Thoracic aorta (tissue), 2 donors: ENCODE measurements around the gene DPYD. TPM values are rescaled to one million over a fixed set of nuclear protein-coding genes. Genes with fewer than 3 reads are reported as not detected.

Experiments used
- ATAC-seq: fragments of 150-250 bp; one replicate; pipeline ENCODE4 v1.8.0; 2017; ENCODE audit warnings: low read depth; ENCODE audit not compliant: insufficient number of reproducible peaks, low FRiP score
- DNase-seq: peaks from one replicate; pipeline ENCODE4 v3.0.0-alpha.2; 2020; ENCODE audit warnings: low spot score
- H3K27ac ChIP-seq, 2 donors: fragments of 200-600 bp; sonication (generic); 1 replicate in 1 of 2; 2 replicates in 1 of 2; pipeline ENCODE4 v1.5.1; 2016; ENCODE audit warnings: mild to moderate bottlenecking in 2 of 2, moderate library complexity in 2 of 2
- H3K27me3 ChIP-seq: fragments of 200-600 bp; sonication (generic); replicated peaks from 2 replicates; pipeline ENCODE4 v1.6.0; 2016; ENCODE audit warnings: mild to moderate bottlenecking; ENCODE audit not compliant: insufficient read depth
- H3K36me3 ChIP-seq: fragments of 200-600 bp; sonication (generic); one replicate; pipeline ENCODE4 v1.5.1; 2016
- H3K4me1 ChIP-seq, 2 donors: fragments of 200-600 bp; sonication (generic); 1 replicate in 1 of 2; 2 replicates in 1 of 2; pipeline versions ENCODE4 v1.5.1 to v1.6.0; 2016; ENCODE audit warnings: low read depth in 2 of 2, mild to moderate bottlenecking in 1 of 2; ENCODE audit not compliant: control insufficient read depth in 1 of 2
- H3K4me3 ChIP-seq: fragments of 200-600 bp; sonication (generic); 2 replicates; pipeline ENCODE4 v1.5.1; 2016; ENCODE audit warnings: mild to moderate bottlenecking
- H3K9me3 ChIP-seq: fragments of 200-600 bp; sonication (generic); 2 replicates; pipeline ENCODE4 v1.5.1; 2016
- total RNA-seq, 2 donors: library from RNA; depleted of rRNA; stranded (reverse); fragments of >200 nt; gene quantifications; one replicate each; pipeline versions ENCODE4 v1.1.0 to v1.2.3, GENCODE V29; 2016
- TF ChIP-seq, protein P1 (sequence below): fragments of 200-600 bp; sonication (generic); IDR thresholded peaks from one replicate; pipeline ENCODE4 v1.5.1; 2019; ENCODE audit warnings: antibody characterized with exemption

The DPYD gene
- total RNA-seq, 2 donors from 2014 or later, result 29.1 to 44.2 TPM

DNA sequence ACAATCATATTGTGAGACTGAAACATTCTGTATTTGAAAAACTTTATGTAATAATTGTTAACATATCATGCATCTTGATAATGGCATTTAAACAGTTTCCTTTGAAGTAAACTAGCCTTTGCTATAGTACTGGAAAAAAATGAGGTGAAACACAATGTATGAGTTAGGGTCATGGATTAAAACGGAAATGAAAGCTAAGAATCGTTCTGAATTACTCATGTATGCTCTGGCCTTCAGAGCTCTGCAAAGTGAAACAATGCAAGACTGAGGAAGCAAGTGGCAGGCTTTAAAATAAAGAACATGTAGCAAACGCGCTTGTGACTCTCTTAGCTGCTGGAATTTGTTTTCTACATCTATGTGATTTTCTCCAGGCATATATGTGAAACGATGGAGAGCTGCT is 317.1 kb downstream of the DPYD start:
- Histone ChIP-seq H3K27ac (no peak overlapping the region), H3K27me3 (no peaks in the 10 kb centered on the region), H3K9me3 (no peaks in the 10 kb centered on the region), H3K4me3 (no peak overlapping the region), H3K36me3 (no peaks in the 10 kb centered on the region), H3K4me1 (no peaks in the 10 kb centered on the region)
- DNase-seq (no peak), ATAC-seq (no peak)
- TF ChIP-seq, protein P1, sequence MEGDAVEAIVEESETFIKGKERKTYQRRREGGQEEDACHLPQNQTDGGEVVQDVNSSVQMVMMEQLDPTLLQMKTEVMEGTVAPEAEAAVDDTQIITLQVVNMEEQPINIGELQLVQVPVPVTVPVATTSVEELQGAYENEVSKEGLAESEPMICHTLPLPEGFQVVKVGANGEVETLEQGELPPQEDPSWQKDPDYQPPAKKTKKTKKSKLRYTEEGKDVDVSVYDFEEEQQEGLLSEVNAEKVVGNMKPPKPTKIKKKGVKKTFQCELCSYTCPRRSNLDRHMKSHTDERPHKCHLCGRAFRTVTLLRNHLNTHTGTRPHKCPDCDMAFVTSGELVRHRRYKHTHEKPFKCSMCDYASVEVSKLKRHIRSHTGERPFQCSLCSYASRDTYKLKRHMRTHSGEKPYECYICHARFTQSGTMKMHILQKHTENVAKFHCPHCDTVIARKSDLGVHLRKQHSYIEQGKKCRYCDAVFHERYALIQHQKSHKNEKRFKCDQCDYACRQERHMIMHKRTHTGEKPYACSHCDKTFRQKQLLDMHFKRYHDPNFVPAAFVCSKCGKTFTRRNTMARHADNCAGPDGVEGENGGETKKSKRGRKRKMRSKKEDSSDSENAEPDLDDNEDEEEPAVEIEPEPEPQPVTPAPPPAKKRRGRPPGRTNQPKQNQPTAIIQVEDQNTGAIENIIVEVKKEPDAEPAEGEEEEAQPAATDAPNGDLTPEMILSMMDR, result no peak

- no peaks in the 10 kb centered on the region for H3K36me3 ChIP-seq
- no peak overlapping the region for H3K27ac ChIP-seq
- H3K27me3 ChIP-seq, result no peaks in the 10 kb centered on the region
- H3K4me1 ChIP-seq, result no peaks in the 10 kb centered on the region
- H3K4me3 ChIP-seq, result no peak overlapping the region
- ATAC-seq (no peak), DNase-seq (no peak)
- TF ChIP-seq, protein P1, result no peak
- H3K9me3 ChIP-seq, result no peaks in the 10 kb centered on the region
Measured at GRCh38 chr1:97603218-97603617, 317.6 kb downstream of the DPYD start.

- TF ChIP-seq, protein P1, result no peak
- H3K4me3 ChIP-seq, result no peak overlapping the region
- H3K9me3 ChIP-seq, result no peaks in the 10 kb centered on the region
- no peaks in the 10 kb centered on the region for H3K27me3 ChIP-seq
- no peak overlapping the region for H3K27ac ChIP-seq
- H3K36me3 ChIP-seq, result no peaks in the 10 kb centered on the region
- DNase-seq (no peak), ATAC-seq (no peak)
- H3K4me1 ChIP-seq, result no peaks in the 10 kb centered on the region
Measured at GRCh38 chr1:97599447-97599846, 321.4 kb downstream of the DPYD start.

DNA sequence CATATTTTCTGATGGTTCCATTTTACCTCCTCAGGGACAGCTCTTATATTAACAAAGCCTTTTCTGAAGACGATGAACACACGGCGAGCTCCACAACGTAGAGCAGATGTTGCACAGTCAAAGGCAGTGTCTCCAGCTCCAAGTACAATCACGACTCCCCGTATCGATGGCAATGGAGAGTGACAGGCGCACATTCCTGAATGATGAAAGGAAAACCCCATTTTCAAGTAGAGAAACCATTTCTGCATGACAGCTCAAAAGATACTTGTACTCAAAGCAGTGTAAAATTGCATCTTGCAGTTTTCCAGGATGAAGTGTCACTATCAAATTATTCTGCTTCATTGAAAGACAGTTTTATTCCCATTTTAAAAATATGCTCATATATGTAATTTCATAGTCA is 327.6 kb downstream of the DPYD start:
- no peak overlapping the region for H3K4me3 ChIP-seq
- DNase-seq, result no peak
- H3K27ac ChIP-seq, result no peak overlapping the region
- no peaks in the 10 kb centered on the region for H3K9me3 ChIP-seq
- no peaks in the 10 kb centered on the region for H3K36me3 ChIP-seq
- TF ChIP-seq, protein P1, result no peak
- ATAC-seq, result no peak
- H3K4me1 ChIP-seq, result no peaks in the 10 kb centered on the region
- H3K27me3 ChIP-seq, result no peaks in the 10 kb centered on the region

DNA sequence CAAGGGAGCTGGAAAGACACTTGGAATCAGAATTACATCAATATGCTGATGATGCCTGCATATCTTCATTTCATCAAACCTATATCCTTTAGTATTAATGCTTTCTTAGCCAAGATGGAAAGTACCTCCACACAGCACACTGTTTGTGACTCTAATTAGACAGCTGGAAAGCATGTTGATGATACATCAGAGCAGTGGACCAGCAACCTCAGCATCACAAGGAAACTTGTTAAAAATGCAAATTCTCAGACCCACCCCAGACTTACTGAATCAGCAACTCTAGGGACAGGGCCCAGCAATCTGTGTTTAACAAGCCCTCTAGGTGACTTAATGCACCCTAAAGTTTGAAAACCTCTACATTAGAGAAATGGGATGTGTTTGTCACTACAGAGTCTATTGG is 332.1 kb downstream of the DPYD start:
- no peak for ATAC-seq
- H3K36me3 ChIP-seq, result no peaks in the 10 kb centered on the region

More for the DNA sequence above, 332.1 kb downstream of the DPYD start:
- H3K4me3 ChIP-seq, result no peak overlapping the region
- no peaks in the 10 kb centered on the region for H3K4me1 ChIP-seq
- H3K27ac ChIP-seq, result no peak overlapping the region
- H3K9me3 ChIP-seq, result no peaks in the 10 kb centered on the region
- TF ChIP-seq, protein P1, result no peak
- no peaks in the 10 kb centered on the region for H3K27me3 ChIP-seq
- no peak for DNase-seq
